Activated effector memory CD4-positive, alpha-beta T cell treated with anti-CD3 and anti-CD28 coated beads, Interleukin-2, amount 50 U/mL, for 16 hours (primary cell): ENCODE measurements around the gene C1QA.

ENCODE experiments used
- DNase-seq: peaks from one replicate; pipeline ENCODE4 v3.0.0-alpha.2; 2020

The C1QA gene

DNA sequence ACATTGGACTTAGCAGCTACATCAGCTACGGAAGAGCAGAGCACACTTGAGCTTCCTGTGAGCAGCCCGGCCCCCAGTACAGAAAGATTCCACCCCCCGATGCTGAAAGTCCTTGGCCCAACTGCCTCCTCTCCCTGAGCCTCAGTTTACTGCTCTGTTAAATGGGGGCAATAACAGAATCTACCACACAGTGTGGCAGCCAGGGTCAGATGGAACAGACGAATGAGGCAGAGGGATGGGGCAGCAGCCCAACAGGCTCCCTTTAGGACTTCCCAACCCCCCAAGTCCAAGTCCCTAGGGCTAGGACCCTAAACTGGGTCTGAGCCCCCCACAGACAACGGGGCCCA lies 22.9 kb upstream of the C1QA start:
- no peak for DNase-seq

DNA sequence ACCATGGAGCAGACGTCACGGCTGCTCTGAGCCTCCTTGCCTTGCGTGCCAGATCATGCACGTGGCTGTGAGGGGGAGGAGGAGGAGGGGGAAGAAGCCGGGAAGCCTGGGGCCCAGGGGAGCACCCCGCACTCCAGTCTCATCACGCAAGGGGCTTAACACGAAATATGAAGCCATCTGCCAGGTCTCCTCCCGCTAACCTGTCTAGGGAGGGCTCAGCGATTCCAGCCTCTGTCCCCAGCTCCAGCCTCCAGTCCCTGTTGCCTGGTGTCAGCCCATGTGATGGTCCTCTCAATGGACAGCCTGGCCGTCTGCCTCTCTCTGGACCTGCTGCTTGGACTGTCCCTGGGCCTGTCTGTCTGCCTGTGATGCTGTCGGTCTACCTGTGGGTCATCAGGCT lies 22.5 kb upstream of the C1QA start:
- DNase-seq = no peak

DNA sequence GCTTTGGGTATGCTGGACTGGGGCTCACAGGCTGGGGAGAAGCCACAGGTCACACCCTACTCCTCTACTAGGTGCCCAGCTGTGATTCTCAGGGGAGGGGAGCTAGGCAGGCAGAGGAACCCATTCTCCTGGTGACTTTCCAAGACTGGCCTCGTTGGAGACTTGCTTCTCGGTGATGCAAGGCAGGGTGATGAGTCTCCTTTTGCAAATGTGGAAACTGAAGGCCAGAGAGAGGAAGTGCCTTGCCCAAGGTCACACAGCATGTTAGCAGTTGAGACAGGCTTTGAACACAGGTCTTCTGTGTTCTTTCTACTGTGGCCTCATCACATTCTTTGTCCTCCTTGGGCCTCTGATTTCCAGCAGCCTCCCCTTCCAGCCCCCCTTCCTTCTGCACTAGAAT lies 20.5 kb upstream of the C1QA start:
- no peak for DNase-seq

DNA sequence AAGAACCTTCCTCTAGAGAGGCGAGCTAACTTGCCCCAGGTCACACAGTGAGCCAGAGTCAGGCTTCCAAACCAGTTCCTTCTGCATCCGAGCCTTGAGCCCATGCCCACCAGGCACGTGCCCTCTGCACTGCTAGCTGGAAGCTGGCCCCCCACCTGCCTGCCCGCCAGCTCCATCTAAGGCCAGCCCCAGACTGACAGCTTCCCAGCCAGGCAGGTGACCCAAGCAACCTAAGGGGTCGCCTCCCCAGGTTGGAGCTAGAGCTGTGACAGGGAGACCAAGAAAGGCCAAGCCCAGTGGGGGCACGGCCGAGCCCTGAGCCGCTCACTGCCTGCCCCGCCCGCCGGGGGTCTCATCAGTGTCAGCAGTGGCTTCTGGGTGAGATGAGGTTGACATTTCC lies 19.9 kb upstream of the C1QA start:
- DNase-seq = no peak

DNA sequence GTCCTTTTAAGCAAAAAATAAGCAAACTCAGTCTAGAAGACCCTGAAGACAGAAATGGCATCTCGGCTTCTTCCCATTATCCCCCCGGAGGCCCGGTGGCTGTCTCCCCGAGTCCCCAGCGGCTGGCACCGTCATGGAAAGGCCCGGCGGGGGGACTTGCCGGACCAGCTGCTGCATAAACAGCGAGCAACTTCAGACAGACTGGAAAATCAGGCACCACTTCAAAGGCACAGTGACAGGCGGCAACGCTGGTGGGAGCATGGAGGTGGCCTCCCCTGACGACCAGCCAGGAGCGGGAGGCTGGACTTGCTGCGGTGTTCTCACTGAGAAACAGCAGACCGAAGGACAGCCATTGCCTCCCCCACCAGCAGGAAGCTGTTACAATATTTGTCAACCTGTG lies 18.4 kb upstream of the C1QA start:
- DNase-seq = no peak

DNA sequence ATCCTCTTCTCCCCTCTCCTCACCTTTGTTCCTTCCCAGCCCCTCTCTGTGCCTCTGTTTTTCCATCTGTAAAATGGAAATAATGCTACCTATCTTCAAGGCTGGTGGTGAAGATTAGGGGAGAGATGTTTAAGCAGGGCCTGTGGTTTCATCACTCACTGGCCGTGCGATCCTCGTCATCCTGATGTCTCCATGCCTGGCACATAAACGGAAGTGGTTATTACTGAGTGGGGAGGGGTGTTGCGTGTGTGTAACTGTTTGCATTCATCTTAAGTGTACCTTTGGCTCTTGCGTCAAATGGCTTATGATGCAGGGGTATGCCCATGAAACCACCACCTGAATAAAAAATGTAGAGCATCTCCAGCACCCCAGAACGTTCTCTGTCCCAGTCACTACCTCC lies 17.2 kb upstream of the C1QA start:
- DNase-seq = no peak

DNA sequence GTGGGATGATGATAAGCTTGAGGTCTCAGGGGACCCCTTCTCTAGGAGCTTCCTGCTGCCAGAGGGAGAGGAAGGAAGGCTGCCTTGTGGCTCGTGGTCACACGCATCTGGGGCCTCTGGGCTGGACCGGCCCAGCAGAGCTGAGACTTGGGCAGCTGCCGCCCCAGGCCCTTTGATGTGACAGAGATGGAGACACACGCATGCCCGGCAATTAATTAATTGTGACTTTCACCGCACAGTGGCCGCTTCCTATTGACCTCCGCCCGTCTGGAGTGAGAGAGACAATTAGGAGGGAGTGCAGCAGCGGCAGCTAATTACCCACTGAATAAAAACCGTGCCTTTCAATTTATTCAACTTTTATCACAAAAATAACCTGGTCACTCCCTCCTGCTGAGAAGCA lies 16.6 kb upstream of the C1QA start:
- DNase-seq = no peak

DNA sequence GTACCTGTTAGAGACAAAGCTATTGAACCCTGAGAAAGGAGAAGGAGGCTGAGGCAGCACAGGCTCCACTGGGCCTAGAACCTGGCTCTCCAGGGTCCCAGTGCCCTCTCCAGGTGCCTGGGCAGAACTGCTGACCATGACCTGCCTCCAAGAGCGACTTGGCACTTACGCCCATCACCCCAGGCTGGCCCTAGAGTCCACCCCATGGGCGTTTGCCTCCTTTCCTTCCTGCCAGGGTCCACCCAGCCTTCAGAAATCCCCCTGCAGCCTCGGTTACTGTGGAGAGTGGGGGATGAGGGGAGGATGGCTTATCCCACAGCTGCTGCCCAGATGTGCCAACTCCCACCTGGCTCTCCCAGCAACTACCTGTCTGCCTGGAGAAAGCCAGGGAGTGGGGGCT lies 14.7 kb upstream of the C1QA start:
- no peak for DNase-seq

DNA sequence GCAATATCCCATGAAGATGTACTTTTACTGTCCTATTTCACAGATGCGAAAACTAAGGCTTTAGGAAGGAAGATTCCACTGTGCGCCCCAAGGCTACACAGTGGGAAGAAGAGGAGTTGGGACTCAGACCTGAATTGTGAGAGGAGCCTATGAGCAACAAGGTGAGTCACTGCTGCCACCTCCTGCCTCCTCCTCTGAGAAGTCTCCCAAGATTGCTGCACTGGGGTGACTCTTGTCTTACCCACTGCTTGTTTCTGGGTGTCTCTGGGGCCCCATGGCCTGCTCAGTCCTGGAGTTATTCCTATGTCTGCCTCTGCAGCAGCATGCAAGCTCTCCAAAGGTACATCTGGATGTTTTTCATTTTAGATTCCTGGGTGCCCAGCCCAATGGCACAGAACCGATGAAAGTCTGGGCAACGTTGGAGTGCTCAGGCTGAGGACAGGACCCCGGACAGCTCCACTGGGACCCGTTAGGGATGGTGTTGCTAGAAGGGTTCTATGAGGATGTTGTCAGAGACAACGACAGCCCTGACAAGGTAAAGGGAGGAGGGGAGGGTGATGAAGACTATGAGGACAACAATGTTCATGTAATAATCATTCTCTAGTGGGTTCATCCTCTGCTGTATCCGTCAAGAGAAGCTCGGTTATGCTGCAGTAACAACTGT lies 11.0 kb upstream of the C1QA start:
- DNase-seq = no peak

DNA sequence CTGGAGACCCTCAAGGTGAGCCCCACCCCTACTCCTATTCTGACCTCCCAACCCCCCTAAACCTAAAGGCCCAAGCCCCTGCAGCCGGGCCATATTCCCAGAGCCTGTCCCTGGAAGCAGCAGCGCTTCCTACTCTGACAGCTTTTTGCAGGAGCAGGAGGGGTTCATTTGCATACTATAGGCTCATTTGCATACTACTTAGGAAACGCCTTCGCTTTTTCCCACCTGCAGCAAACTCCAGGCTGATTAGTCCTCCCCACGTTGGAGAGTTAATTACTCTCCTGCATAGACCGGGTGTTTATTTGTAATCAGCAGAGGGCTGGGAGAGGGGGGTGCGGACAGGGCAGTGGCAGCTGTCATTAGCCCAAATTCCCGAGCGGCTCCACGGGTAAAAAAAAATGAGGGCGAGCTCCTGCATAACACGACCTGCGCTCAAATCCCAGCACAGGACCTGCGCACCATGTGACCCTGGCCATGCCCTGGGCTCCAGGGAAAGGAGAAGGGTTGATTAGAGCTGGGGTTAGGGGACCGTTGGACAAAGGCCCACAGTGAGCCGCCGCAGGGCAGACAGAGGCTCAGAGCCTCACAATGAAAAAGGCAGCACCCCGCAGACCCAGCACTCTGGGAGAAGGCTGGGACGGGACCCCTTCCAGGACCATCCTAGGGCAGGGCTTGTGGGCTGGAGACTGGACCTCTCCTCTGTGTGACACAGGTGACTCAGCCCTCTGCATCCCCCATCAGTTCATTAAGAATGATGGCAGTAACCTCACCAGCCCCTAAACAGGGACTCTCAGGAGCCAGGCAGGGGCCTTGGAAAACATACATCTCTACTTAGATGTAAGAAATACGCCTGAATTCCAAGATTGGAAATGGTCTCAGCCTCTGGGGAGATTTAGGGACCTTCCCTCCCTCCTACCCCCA lies 9.9 kb upstream of the C1QA start:
- no peak for DNase-seq

DNA sequence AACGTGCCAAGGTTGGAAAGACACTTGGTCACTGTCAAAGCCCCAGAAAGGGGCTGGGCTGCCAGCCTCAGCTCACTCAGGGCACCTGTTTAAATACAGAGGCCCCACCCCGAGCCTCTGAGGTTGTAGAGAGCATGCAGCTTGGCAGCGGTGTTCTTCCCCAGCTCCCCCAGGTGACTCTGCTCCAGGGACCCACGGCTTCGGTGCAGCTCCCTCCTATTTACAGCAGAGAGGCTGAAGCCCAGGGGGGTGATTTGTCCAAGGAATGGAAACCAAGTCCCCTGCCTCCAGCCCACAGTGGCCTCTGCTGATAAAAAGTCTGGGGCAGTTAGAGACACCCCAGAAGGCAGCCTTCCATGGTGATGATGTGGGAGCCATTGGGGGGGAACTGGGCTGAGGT lies 9.1 kb upstream of the C1QA start:
- no peak for DNase-seq

DNA sequence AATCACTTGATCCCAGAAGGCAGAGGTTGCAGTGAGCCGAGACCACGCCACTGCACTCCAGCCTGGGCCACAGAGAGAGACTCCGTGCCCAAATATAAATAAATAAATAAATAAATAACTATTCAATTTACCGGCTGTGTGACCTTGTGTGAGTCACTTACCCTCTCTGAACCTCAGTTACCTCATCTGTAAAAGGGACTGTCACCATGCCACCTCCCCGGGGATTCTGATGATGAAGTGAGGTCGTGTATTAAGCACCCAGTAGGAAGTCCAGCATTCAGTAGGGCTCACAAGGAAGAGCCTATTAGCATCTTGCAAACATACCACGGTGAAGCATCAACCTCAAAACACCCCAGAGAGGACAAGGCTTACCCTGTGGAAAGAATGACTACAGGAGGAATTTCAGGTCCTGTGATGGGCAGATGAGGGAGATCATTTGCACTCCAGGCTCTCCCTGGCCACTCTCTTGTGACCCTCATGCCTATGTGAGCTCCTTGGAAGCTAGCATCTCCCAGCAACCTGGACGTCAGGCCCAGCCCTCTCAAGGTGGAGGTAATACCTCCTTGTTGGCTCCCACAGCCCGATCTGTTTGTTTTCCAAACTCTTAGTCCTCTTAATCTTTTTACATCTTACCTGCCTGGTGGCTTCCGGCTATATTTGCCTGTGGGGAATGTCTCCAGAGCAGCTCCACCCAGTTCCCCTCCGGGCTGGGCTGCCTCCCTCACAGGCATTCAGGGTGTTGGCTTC lies 7.6 kb upstream of the C1QA start:
- DNase-seq = no peak

DNA sequence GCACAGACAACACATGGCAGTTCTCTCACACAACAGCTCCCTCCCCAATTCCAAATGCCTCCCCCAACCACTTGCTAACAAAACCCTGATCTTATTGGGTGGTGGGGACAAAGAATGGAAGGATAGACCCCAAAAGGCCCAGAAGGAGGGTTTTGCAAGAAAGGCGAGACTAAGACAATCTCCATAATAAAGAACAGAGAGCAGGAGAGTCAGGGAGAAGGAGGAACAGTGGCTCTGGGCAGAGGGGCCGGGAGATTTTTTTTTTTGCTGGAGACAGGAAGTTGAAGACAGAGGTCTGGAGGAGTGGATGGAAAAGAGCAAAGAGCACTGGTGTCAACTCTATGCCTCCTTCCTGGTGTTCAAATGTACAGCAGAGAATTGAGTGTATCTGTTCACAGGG lies 6.5 kb upstream of the C1QA start:
- DNase-seq = no peak

DNA sequence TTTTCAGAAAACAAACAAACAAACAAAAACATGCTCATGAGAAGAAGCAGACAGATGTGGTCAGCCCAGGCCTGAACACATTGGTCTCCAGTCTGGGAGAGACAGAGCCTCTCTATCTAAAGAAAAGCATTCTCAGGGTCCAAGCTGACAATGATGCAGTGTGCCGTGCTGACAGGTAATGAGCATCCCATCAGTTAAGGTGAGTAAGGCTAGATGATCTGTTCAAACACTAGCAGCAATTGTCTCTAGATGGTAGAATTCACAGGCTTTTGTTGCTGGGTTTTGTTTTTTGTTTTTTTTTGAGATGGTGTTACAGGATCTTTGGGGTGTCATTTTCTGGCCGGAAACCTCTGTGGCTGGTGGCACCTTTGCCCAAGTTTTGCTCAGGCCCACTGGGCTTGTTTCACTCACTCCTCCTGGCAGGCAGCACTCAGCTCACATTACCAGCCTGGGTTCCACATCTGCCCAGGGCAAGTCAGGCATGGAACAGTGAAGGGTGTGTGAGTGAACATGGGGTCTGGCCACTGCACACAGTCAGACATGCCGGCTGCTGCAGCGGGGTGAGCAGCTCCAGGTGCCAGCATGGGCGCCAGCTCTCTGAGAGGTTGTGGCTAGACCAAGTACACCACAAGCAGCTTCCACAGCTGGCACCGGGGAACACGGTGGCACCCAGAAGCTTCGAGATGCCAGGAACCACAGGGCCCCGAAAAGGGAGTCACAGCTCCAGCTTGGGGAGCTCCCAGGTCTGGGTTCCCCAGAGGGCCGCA lies 2.5 kb upstream of the C1QA start:
- DNase-seq = no peak

DNA sequence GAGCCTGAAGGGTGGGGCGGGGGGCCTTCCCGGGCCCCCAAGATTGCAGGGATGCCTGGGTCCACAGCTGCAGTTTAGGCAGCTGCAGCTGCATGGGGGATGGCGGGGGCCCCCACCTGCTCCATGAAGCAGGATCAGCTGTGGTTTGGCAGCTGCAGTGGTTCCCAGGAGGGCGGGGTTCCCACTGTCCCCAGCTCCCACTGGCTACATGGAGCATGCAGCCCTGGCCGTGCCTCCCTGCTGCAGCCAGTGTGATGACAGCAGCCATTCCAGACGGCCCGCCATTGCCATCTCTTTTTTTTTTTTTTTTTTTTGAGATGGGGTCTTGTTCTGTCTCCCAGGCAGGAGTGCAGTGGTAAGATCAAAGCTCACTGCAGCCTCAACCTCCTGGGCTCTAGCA lies 992 bp upstream of the C1QA start:
- DNase-seq = no peak

DNA sequence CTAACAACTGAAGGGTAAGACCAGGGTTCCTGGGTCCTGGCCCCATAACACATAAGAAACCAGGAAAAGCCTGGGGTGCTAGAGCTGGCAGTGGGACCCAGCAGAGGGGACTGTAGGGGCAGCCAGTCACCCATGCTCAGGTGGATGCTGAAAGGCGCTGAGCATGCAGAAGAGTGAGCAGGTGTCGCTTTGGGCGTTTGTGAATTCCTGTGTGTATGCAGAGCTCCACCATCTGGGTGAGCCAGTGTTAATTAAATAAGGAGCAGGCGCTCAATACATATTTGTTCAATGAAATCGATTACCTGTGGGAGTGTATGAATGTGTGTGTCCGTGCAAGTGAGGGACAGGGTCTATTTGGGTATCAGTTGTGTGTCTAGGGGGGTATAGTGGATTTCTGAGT lies 499 bp downstream of the C1QA start:
- no peak for DNase-seq

DNA sequence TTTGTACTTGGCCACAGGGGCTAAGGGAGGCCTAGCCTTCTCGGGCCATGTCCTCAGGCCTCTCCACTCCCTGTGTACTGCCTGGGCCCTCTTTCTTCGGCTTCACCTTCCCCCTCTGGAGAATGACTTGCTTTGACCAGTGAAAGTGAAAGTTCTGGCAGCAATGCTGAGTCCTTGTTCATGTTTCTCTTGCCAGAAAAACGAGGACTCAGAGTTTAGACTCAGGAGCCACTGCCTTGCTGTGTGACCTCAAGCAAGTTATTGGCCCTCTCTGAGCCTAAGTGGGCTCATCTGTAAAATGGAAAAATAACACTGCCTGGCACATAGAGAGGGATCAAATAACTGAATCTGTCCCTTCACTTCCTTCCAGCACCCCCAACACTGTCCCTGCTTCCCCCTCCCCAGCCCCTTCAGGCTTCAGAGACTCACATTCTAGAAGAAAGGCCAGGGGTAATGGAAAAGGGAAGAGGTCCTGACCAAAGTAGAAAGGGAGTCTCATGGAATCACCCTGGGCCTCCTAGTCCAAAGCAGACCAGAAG lies 1.5 kb downstream of the C1QA start:
- DNase-seq = no peak

DNA sequence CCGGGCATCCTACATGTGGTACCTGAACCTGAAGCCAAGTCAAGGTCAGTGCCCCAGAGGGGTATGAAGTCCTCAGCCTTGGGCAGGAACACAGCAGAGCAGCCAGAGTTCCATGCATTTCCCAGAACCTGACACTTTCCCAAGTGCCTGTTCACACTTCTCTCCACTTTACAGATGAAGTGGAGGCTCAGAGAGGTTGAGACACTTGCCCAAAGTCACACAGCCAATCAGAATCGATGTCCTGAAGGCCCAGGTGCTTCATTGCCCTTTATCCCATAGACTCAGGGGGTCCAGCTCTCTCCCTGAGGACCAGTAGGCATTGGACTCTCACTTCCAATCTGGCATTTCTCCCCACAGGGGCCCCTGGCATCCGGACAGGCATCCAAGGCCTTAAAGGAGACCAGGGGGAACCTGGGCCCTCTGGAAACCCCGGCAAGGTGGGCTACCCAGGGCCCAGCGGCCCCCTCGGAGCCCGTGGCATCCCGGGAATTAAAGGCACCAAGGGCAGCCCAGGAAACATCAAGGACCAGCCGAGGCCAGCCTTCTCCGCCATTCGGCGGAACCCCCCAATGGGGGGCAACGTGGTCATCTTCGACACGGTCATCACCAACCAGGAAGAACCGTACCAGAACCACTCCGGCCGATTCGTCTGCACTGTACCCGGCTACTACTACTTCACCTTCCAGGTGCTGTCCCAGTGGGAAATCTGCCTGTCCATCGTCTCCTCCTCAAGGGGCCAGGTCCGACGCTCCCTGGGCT lies 2.2 kb downstream of the C1QA start:
- no peak for DNase-seq

DNA sequence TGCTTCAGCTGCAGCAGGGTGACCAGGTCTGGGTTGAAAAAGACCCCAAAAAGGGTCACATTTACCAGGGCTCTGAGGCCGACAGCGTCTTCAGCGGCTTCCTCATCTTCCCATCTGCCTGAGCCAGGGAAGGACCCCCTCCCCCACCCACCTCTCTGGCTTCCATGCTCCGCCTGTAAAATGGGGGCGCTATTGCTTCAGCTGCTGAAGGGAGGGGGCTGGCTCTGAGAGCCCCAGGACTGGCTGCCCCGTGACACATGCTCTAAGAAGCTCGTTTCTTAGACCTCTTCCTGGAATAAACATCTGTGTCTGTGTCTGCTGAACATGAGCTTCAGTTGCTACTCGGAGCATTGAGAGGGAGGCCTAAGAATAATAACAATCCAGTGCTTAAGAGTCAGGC lies 2.9 kb downstream of the C1QA start:
- no peak for DNase-seq

DNA sequence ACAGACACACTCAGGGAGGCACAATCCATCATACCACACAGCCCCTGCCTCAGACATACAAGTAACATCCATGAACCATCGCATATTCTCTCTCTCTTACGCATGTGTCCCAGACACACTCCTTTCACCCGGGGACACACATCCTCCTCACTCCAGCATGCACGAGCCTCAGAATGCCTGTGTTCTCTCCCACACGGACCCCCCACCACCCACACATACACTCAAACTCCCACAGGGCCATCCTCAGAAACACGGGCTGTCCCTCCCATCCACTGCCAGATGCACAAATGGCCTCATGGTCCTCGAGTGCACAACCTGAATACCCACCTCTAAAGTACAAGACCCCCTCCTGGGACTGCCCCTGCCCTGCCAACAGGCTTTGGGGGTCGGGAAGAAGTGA lies 4.8 kb downstream of the C1QA start:
- DNase-seq = no peak

DNA sequence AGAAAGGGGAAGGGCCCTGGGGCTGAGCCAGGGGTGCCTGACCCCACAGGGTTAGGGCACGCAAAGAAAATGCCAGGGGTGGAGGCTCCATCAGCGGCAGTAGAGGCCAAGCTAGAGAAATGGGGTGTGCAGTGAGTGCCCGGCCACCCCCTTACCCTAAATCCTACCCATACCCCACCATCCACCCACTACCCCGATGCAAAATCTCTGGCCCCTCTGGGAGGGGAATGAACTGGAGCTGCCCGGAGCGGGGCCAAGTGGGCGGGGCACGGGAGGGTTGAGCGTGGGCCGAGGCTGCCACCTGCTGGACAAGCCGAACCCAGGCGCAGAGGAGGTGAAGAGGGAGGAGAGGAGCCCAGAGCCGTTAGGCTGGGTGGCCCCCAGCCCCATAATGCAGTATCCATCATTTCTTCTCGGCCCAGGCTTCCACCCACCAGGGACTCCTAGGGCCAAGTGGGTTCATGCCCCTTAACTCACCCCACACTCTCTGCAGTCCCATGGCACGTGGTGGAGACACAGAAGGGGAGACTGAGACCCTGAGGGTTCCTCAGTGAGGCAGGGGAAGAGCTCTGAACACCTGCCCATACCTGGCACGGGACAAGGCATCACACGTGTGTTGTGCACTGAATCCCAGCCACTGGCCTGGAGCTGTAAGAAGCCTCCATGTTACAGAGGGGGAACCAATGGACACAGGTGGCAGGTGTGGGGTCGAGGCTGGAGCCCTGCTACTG lies 5.6 kb downstream of the C1QA start:
- peak; percentile 87 for DNase-seq

DNA sequence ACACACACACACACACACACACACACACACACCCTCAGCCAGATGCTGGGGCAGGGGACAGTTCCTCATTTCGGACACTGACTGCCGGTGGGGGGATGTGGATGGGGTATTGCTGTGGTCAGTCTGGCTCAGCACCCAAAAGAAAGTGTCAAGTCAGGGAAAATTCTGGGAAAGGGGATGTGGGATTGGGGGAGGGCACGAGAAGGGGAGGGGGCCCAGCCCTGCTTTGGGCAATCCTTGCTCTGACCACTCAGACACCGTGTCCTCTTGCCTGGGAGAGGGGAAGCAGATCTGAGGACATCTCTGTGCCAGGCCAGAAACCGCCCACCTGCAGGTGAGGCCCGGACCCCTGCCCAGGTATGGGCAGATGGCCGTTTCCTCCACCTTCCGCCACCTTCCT lies 7.0 kb downstream of the C1QA start, which contains the start of gene C1QC:
Gene C1QC, plus strand, starts transcription at position 253 of the 400 bp plus-strand sequence. CDS start 391 bp downstream, outside the sequence.
- DNase-seq = no peak
